HL-60 (cell line): ENCODE data around the gene TSHZ3.

Experiments used
- GABPA ChIP-seq: IDR thresholded peaks from 2 replicates; pipeline ENCODE4 v1.6.1; 2012; ENCODE audit warnings: low read depth
- POLR2AphosphoS5 ChIP-seq: IDR thresholded peaks from 2 replicates; pipeline ENCODE4 v1.6.1; 2012; ENCODE audit warnings: low read depth
- TF ChIP-seq, protein P1 (sequence below): IDR thresholded peaks from one replicate; pipeline ENCODE4 v1.5.1; 2011; ENCODE audit warnings: low read length, control low read depth, inconsistent platforms; ENCODE audit not compliant: insufficient read depth
- TF ChIP-seq, protein P2 (sequence below): IDR thresholded peaks from 2 replicates; pipeline ENCODE4 v1.6.1; 2012; ENCODE audit warnings: low read depth; ENCODE audit not compliant: insufficient replicate concordance

DNA sequence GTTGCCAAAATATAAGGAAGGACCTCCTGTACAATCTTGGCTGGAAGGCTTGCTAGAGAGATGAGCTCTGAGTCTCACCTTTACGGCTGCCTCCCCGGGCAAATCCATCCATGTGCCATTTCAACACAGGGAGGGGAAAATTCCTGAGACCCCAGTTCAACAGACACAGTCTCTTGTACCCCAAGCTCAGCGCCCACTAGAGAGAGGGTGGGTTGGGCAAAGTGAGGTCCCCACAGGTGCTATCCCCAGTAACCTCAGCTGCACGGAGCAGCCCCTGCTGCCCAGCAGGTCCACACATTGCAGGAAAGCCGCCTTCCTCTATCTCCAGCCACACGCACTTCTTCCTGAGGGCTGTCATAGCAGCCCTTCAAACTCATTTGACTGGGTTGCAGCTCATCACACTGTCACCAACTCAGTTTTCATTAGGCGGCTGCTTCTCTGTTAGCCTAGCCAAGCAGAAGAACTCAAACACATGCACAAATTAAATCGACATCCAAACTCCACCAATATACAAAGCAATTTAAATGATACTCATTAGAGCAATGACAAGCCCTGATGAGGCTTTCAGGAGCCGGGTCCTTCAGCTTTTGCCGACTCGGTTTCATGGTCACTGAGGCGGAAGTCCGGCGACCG, 80.4 kb downstream of the TSHZ3 start:
- TF ChIP-seq, protein P1, sequence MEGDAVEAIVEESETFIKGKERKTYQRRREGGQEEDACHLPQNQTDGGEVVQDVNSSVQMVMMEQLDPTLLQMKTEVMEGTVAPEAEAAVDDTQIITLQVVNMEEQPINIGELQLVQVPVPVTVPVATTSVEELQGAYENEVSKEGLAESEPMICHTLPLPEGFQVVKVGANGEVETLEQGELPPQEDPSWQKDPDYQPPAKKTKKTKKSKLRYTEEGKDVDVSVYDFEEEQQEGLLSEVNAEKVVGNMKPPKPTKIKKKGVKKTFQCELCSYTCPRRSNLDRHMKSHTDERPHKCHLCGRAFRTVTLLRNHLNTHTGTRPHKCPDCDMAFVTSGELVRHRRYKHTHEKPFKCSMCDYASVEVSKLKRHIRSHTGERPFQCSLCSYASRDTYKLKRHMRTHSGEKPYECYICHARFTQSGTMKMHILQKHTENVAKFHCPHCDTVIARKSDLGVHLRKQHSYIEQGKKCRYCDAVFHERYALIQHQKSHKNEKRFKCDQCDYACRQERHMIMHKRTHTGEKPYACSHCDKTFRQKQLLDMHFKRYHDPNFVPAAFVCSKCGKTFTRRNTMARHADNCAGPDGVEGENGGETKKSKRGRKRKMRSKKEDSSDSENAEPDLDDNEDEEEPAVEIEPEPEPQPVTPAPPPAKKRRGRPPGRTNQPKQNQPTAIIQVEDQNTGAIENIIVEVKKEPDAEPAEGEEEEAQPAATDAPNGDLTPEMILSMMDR: no peak
- TF ChIP-seq POLR2AphosphoS5 (no peak), GABPA (no peak)
- TF ChIP-seq, protein P2, sequence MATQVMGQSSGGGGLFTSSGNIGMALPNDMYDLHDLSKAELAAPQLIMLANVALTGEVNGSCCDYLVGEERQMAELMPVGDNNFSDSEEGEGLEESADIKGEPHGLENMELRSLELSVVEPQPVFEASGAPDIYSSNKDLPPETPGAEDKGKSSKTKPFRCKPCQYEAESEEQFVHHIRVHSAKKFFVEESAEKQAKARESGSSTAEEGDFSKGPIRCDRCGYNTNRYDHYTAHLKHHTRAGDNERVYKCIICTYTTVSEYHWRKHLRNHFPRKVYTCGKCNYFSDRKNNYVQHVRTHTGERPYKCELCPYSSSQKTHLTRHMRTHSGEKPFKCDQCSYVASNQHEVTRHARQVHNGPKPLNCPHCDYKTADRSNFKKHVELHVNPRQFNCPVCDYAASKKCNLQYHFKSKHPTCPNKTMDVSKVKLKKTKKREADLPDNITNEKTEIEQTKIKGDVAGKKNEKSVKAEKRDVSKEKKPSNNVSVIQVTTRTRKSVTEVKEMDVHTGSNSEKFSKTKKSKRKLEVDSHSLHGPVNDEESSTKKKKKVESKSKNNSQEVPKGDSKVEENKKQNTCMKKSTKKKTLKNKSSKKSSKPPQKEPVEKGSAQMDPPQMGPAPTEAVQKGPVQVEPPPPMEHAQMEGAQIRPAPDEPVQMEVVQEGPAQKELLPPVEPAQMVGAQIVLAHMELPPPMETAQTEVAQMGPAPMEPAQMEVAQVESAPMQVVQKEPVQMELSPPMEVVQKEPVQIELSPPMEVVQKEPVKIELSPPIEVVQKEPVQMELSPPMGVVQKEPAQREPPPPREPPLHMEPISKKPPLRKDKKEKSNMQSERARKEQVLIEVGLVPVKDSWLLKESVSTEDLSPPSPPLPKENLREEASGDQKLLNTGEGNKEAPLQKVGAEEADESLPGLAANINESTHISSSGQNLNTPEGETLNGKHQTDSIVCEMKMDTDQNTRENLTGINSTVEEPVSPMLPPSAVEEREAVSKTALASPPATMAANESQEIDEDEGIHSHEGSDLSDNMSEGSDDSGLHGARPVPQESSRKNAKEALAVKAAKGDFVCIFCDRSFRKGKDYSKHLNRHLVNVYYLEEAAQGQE: no peak
